ENCODE results near the gene UBE3B. TPM values are rescaled to one million over a fixed set of nuclear protein-coding genes. Genes with fewer than 3 reads are reported as not detected.
A peak's percentile ranks its signal among the peaks of the same experiment; 100 is the strongest.
"Not testable (repeated sequence)": the region's sequence is repeated elsewhere in the genome, so short reads cannot be mapped to it uniquely, and the experiment has no call there.

UBE3B gene
- total RNA-seq, 1 donor from 2014 or later: 28.2 TPM

DNA sequence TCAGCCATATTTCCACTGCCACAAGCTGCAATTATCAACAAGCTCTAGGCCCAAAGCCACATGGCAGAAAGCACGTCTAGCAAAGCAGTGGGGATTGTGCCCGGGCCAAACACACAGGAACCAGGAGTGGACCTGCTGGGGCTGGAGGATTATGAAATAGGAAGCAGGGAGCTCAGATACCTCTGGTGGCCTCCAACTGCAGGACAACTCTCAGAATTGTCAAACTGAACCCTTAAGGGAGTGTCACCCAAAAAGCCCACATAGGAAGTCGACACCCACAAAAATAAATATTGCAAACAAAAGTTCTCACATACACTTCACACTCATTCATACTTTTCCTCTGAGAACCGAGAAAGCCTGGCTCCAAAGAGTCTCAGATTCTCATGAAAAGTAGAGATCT is 26.5 kb upstream of the UBE3B start:
- DNase-seq: no peak

DNA sequence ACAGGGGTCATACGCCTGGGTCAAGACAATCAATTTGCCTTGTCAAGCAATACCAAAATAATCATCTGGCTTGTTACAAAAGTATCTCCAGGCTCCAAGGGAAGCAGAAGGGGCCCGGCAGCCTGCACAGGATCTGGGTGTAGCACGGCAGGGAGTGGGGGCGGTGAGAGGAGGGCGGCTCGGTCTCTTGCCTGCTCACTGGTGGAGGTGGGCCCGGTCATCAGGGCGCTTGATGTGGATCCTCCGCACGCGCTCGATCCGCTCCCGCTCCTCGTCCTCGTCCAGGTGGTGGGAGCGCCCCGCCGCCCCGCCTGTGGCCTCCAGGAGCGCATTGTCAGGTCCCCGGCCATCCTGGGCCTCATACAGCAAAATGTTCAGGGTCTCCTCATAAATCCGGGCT is 26.0 kb upstream of the UBE3B start:
- DNase-seq: no peak

DNA sequence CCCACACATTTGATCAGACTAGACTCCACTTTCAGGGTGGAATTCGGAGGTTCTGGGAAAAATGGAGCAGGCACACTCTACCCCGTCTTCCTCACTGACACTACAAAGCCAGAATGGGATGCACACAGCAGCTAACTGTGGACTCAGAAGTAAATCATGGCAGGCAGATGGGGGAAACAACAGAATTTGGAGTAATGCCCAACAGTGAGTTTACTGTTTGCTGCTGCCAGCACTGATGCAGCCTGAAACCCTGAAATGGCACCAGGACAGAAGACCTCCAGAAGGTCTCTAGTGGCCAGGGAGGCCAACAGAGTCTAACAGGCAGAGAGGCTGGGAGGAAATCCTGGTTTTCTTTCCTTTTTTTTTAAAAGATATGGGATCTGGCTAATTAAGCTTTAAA is 24.9 kb upstream of the UBE3B start:
- peak; percentile 22 for DNase-seq

DNA sequence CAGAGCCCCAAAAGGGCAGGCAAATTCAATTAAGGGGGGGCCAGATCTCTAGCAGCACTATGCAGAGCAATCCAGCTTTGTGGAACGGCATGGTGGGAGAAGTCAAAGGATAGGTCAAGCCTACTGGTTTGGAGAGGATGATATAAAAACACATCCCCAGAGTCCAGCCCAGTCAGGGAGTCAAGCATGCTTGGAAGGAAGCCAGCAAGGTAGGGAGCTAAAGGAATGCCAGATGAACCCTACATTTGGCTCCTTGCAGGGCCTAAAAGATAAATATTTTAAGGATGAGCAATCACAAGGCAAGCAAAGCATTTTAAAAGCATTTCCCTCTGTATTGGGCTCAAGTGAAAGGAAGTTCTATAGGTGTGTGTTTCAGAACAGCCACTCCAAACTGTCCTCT is 21.7 kb upstream of the UBE3B start:
- no peak for DNase-seq

DNA sequence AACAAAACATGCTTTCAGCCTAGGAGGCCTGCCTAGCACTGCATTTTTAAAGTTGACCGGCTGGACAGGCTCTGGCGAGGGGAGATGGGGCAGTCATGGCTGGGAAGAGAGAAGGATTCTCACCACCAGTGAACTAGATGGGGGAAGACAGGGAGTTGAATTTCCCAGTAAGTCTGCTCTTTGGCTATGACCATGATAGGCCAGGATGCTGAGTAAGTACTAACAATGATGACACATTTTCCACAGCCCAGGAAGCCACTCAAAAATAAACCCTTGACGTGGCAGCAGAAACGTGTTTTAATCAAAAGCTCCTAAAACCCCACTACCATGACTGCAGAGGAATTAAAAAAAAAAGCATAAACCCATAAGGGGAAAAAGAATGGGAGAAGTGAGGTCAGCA is 19.3 kb upstream of the UBE3B start:
- DNase-seq: no peak

DNA sequence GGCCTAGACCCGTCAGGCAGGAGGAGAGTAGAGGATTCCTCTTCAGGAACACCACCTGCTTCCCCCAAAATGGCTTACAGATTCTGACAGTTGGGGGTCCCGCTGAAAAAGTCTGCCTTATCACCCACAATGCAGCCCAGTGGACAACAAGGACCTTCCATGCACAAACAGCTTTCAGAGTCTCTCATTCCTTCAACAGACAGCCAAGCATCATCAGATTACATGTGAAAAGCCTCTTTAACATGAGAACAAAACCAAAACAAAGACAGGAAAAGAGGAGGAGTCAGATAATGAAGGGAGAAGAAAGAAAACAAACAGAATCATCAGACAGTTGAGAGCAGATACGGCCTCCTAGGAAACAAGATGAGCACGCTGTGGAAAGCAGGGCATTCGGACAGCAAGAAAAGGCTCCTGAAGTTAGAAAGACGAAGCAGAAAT is 18.6 kb upstream of the UBE3B start:
- DNase-seq: no peak

DNA sequence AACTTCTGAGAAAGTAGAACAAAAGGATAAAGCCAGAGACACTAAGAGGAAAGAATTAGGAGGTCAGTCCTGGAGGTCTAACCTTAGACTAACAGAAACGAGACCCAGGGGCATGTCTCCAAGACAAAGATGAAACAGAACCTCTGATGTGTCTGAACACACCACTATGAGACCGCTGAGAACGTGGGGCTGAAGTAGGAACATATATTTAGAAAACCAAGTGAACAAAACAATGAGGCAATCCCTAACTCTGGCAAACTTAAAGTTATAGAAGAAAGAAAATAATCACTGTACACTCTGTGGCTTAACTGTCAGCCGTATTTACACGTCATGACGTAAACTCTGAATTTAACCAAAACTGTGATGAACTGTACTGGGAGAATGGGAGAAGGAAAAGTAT is 18.2 kb upstream of the UBE3B start:
- DNase-seq: no peak

DNA sequence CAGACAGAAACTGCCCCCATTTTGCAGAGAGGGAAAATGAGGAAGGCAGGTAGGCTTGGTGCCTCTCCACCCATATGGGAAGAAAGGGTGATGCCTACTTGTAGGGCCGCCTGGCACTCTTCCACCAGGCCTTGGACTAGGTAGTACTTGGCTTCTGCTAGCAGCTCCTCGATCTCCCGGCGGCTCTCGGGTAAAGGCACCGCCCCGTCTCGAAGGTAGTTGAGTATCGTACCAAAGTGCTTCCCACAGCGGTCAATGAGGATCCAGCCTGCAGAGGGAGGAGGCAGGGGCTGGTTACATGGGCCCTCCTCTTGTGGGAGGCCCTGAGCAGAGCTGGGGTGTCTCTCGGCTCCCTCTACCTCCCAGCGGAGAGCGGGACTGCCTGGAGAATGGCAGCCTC is 16.9 kb upstream of the UBE3B start:
- DNase-seq: no peak

DNA sequence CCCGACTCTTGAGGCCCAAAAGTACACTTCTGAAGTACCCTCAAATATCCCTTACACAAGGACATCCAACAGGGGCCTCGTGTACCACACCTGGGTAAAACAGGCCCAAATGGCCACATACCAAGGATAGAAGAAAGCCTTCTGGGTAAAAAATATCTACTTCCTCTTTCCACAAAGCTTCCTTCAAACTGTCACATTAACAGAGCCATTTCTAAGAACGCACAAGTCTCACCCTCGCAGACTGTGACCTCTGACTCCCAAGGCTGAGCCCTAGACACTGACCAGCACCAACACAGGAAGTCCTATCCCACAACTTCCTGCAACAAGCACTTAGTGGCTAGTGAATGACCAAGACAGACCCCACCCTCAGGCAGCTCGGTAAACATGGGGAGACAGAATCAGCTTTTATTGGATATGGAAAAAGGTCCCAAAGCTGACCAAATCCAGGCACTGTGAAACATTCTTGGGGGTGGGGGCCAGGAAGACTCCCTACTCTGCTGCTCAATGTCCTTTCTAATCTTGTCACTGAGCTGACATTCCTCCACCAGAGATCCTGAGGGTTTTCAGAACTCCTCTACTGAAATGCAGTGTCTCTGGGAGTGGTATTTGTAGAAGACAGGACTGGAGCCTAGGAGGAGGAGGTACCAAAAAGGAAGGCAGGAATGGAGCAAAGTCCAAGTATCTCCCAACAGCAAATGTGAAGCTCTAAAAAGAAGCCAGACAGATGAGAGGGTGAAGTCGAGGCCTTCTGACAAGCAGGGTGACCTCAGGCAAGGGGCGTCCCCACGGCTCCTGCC is 16.2 kb upstream of the UBE3B start:
- DNase-seq: peak; percentile 33

DNA sequence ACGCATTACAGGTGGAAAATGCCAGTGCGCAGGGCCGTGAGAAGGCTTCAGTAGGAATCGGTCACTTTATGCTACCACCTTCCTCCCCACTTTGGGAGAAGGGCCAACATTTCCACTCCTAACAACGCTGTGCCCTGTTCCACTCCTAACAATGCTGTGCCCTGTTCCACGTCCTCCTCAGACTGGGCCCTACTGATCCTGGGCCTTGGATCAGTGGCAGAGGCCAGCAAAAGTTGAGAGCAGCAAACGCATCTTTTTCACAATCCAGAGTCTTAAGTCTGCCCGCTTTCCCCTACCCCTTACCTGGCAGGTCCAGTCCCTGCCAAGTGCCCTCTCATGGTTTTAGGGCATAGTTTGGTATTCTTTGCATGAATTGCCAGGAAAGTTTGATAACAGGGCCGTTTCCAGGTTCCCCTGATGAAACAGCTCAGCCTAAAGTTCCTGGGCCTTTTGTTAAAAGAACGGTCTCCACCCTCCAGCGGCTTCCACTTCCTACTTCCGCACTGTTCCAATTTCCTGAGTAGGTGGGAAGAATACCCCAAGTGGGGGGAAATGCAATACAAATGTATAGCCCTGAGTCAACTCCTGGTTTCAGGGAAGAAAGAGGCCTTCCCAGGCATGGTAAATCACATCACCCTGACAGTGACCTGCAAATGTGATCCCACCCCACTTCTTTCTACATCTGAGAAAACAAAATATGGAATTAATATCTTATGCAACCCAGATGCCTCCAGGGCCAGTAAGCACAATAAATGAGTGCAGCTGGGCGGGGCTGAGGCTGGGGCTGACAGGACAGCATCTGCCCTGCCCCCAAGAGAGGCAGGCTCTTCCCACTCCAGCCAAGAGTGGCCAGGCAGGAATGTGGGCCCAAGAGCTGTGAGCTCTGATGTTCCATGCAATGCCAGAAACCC is 15.3 kb upstream of the UBE3B start:
- DNase-seq: peak; percentile 84

DNA sequence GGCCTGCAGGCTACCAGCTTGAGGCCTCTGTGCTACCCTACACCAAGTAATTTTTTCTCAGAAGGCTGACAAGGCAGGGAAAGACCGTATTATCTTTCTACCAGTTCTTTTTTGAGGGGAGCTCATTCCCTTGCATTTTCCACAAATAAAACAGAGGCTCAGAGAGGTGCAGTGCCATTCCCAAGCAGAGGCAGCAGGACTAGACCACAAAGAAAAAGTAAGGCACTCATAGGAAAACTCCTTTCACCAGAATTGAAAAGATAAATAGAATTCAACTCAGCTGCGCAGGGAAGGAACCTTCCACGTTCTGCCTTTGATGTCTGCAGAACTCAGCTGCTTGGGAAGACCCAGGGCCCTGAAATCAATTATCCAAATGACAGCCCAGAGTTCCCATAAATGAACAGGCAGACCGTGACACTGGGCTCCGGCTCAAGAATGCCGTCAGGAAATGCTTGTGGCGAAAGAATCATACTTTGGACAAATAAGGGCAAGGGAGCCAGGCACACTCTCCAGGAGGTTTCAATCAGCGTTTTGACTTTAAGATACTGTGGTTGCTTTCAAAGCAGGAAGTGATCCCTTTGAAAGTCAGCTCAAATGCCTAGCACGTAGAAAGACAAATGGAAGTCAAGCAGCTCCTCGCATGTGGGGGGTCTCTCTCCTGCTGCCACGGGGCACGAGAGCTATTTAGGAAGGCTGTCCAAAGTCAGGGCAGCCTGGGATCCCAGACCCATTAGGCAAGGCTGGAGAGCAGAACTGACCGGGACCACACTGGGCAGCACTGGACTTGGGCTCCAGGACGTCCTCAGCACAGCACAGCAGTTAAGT is 14.4 kb upstream of the UBE3B start:
- DNase-seq: peak; percentile 93

DNA sequence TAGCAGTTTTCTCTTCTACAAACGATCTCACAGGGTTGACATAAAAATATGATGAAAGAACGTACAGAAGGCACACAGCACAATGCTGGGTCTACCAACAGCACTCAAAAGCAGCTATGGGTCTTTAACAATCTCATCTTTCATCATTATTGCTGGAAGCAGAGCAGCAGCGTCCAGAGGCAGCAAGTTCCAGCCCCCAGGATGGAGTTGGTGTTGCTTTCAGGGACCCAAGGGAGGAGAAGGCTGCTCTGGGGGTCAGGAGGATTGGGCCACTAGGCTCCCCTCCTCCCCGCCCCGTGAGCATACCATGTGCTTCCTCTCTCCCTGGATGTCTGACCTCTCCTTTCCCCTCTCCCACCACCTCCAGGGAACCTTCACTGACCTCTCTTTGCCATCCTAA is 13.7 kb upstream of the UBE3B start:
- no peak for DNase-seq

DNA sequence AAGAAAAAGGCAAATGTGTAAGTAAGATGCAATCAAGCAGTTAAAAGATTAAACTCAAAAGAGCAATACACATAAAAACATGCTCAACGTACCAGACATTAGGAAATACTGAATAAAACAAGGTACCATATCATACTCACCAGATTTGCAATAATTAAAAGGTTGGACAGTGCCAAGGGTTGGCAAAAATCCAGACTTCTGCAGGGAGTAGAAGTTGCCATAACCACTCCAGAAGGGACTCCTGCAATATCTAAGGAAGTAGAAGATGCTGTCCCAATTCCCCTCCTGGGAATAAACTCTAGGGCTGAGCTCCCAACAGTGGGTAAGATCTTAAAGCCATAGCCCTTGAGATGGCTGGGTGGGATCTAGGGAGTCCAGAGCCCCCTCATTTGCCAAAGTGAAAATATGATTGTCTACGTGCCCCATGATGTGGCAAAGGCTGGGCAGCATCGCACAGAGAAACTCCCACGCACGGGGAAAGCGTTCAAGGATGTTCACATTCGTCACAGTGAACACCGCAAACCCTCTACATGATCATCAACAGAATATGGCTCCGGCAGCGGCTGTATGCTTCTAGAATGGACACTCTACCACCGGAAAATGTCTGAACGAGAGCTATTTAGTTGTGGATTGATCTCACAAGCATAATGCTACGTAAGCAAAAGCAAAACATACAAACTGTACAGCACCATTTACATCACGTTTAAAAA is 12.6 kb upstream of the UBE3B start:
- DNase-seq: no peak

DNA sequence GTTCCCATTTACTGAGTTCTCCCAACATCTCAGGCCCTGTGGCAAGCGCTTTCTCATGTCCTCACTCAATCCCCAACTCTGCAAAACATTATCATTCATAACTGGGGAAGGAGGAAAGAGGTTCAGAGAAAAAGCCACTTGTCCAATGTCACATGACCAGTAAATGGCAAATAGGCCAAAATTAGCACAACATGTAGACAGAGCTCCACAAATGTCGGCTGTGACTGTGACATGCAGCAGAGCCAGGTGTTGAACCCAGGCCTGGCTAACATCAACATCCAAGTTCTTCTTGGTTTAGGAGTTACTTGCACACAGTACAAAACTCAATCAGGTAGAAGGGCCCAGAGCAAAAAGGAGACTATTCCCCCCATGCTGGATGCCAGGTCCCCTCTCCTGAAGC is 11.1 kb upstream of the UBE3B start:
- no peak for DNase-seq

DNA sequence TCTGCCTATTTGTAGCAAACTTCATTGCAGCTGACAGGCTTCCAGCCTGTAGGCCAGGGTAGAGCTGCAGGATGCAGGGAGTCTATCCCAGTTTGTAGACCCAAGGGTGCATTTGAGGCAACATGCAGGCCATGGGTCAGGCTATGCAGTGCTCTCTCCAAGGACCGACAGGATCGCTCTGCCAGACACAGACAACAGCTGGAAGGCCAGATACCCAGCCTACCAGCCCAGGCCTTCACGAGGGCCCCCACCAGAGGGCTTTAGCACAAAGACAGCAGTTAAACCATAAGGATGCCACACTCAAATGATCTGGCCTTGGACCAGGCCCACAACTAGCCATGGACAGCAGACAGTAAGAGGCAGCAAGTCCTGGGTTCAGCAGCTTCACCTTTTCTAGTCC is 10.6 kb upstream of the UBE3B start:
- no peak for DNase-seq

DNA sequence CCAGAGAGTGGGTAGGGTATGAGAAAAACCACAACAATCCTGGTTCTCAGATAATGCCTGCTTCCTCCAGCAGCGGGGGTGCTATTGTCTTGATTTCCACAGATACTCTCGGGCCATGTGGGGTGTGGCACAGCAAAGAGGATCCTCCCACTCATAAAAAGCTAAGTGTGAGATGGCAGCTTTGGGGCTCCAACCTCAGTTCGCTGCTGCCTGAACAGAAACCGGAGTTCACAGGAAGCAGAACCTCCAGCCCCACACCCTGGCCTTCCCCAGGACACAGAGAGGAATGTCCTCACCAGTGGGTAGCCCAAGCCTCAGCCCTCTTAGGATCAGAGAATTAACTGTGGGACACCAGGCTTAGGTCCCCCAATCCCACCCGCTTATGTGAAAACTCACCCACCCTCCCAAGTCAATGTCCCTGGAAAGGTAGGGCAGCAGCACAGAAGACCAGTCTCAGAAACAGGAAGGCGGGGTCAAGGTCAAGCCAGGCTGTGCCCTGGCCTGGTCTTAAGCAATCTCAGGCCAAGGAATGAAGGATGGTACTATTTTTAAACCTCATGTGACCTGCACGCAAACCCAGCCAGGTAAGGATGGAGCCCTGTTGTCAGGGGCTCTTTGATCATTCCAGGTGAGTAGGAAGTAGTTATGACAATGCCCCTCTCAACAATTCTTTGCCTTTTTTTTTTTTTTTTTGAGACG is 9.3 kb upstream of the UBE3B start:
- DNase-seq: no peak

DNA sequence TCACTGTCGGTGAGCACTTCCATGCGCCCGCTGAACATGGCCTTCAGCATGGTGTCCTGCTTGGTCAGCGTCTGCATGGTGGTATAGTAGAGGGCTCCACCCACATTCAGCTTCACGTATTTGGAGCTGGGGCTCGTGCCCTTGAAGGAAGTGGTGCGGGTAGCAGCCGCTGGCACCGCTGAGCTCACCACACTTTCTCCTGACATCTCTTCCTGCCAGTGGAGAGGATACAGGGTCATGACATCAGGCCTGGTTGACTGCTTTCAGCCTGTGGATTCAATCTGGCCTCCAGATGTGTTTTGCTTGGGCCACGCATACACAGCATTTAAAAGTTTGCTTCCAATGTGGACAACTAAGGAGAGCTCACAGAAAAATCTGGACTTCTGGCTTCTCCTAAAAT is 7.9 kb upstream of the UBE3B start:
- no peak for DNase-seq

DNA sequence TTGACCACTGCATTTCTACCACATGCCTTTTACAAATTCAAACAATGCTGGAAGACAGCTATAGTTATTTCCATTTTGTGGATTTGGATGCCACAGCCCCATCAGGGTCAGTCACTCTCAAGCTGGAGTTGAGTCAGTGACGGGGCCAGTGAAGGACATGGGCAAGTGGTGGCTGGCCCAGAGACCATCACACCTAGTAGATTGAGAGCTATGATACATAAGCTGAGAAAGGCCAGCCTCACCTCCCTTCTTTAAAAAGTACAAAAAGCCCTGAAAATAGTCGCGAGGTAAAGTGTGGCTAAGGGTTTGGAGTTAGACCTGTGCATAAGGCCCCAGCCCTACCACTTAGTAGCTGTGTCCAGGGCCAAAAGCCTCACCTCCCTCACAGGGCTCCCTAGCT is 4.4 kb upstream of the UBE3B start:
- no peak for DNase-seq

DNA sequence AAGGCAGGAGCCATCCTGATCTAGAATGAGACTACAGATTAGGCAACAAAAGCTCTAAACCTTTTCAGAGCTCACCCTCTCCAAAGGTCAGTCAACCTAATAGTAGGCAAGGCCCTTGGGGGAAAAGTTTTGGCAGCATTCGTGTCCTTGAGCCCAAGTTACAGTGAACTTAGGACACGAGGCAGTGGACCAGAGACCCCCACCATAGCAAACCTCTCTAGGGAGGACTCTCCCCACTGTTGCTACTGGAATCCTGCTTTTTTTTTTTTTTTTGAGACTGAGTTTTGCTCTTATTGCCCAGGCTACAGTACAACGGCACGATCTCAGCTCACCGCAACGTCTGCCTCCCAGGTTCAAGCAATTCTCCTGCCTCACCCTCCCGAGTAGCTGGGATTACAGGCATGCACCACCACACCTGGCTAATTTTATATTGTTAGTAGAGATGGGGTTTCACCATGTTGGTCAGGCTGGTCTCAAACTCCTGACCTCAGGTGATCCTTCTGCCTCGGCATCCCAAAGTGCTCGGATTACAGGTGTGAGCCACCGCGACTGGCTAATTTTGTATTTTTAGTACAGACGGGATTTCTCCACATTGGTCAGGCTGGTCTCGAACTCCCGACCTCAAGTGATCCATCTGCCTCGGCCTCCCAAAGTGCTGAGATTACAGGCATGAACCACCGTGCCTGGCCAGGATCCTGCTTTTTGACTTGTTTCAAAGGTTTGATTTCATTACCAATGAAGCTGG is 3.7 kb upstream of the UBE3B start:
- not testable (repeated sequence) for DNase-seq

DNA sequence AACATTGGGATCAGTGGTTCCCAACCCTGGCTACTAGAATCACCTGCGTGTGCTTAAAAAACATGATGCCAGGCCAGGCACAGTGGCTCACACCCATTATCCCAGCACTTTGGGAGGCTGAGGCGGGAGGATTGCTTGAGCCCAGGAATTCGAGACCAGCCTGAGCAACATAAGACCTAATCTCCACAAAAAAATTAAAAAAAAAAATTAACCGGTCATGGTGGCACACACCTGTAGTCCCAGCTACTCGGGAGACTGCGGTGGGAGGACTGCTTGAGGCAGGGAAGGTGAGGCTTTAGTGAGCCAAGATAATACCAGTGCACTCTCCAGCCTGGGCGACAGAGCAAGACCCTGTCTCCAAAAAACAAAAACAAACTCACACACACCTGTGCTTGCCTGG is 2.3 kb upstream of the UBE3B start:
- DNase-seq: no peak

Measured in skin of body (tissue), 2 donors.